Measurements from ENCODE around the gene C1R.

The C1R gene

GRCh38 chr12:7112041-7112440 is 19.8 kb upstream of the C1R start:
- no peak for DNase-seq
- no peaks in the 10 kb centered on the region for H4K20me1 ChIP-seq (ENCODE audit: insufficient read depth, low read length)

GRCh38 chr12:7110661-7111060 is 18.4 kb upstream of the C1R start:
- Histone ChIP-seq H3K4me3 (ENCODE audit: low read length) (no peak overlapping the region), H3F3A (ENCODE audit: insufficient read depth, low read length) (peaks cover 11% of the 10 kb centered on the region; the same call in 1 of the 2 replicates), H2AFZ (ENCODE audit: low read length) (no peak overlapping the region), H3K9ac (ENCODE audit: low read length) (no peak overlapping the region), H3K9me3 (replicated peaks; ENCODE audit: insufficient read depth, low read length) (no peaks in the 10 kb centered on the region), H3K79me2 (ENCODE audit: low read length) (peaks cover 8% of the 10 kb centered on the region; the same call in 1 of the 2 replicates), H3K27ac (ENCODE audit: low read length) (no peak overlapping the region), H3K36me3 (replicated peaks; ENCODE audit: insufficient read depth, low read length) (no peaks in the 10 kb centered on the region), H4K20me1 (ENCODE audit: insufficient read depth, low read length) (no peaks in the 10 kb centered on the region), H3K4me2 (ENCODE audit: low read depth, low read length) (no peak overlapping the region), H3K4me1 (ENCODE audit: low read length) (0 out of 2 replicates have a peak, but pooled peaks cover 15% of the 10 kb centered on the region), H3K27me3 (replicated peaks; ENCODE audit: insufficient read depth, low read length) (no peaks in the 10 kb centered on the region), H3K9me2 (replicated peaks; ENCODE audit: insufficient read depth, low read length) (no peaks in the 10 kb centered on the region)
- DNase-seq, result no peak
- TF ChIP-seq EZH2phosphoT487 (IDR thresholded peaks at IDR 0.05; ENCODE audit: low read length), result no peak
- no peak for TF ChIP-seq EZH2 (optimal IDR thresholded peaks at IDR 0.05; ENCODE audit: low read depth, low read length)
- no peak for TF ChIP-seq CTCF (IDR thresholded peaks at IDR 0.05; ENCODE audit: low read length)

More at GRCh38 chr12:7112041-7112440, 19.8 kb upstream of the C1R start:
- no peaks in the 10 kb centered on the region for H3K27me3 ChIP-seq (replicated peaks; ENCODE audit: insufficient read depth, low read length)
- no peak overlapping the region for H3K4me2 ChIP-seq (ENCODE audit: low read depth, low read length)
- H3K36me3 ChIP-seq (replicated peaks; ENCODE audit: insufficient read depth, low read length), result no peaks in the 10 kb centered on the region
- H3K4me1 ChIP-seq (ENCODE audit: low read length), result 0 out of 2 replicates have a peak, but pooled peaks cover 15% of the 10 kb centered on the region
- no peak for TF ChIP-seq CTCF (IDR thresholded peaks at IDR 0.05; ENCODE audit: low read length)
- TF ChIP-seq EZH2 (optimal IDR thresholded peaks at IDR 0.05; ENCODE audit: low read depth, low read length), result no peak
- no peak for TF ChIP-seq EZH2phosphoT487 (IDR thresholded peaks at IDR 0.05; ENCODE audit: low read length)
- no peak overlapping the region for H2AFZ ChIP-seq (ENCODE audit: low read length)
- no peak overlapping the region for H3K4me3 ChIP-seq (ENCODE audit: low read length)
- peaks cover 11% of the 10 kb centered on the region; the same call in 1 of the 2 replicates for H3F3A ChIP-seq (ENCODE audit: insufficient read depth, low read length)
- no peak overlapping the region for H3K27ac ChIP-seq (ENCODE audit: low read length)
- peaks cover 8% of the 10 kb centered on the region; the same call in 1 of the 2 replicates for H3K79me2 ChIP-seq (ENCODE audit: low read length)
- no peak overlapping the region for H3K9ac ChIP-seq (ENCODE audit: low read length)
- H3K9me3 ChIP-seq (replicated peaks; ENCODE audit: insufficient read depth, low read length), result no peaks in the 10 kb centered on the region
- H3K9me2 ChIP-seq (replicated peaks; ENCODE audit: insufficient read depth, low read length), result no peaks in the 10 kb centered on the region

- Histone ChIP-seq H3K27me3 (replicated peaks; ENCODE audit: insufficient read depth, low read length) (no peaks in the 10 kb centered on the region), H3K27ac (ENCODE audit: low read length) (no peak overlapping the region), H3K4me2 (ENCODE audit: low read depth, low read length) (peak overlapping the region; percentile 77; the same call in 1 of the 2 replicates), H3K36me3 (replicated peaks; ENCODE audit: insufficient read depth, low read length) (no peaks in the 10 kb centered on the region), H3K4me1 (ENCODE audit: low read length) (0 out of 2 replicates have a peak, but pooled peaks cover 15% of the 10 kb centered on the region), H3K4me3 (ENCODE audit: low read length) (peak overlapping the region; percentile 82; the same call in 1 of the 2 replicates), H4K20me1 (ENCODE audit: insufficient read depth, low read length) (no peaks in the 10 kb centered on the region), H2AFZ (ENCODE audit: low read length) (no peak overlapping the region), H3K9me2 (replicated peaks; ENCODE audit: insufficient read depth, low read length) (no peaks in the 10 kb centered on the region), H3K9ac (ENCODE audit: low read length) (no peak overlapping the region), H3K79me2 (ENCODE audit: low read length) (peaks cover 8% of the 10 kb centered on the region; the same call in 1 of the 2 replicates), H3K9me3 (replicated peaks; ENCODE audit: insufficient read depth, low read length) (no peaks in the 10 kb centered on the region), H3F3A (ENCODE audit: insufficient read depth, low read length) (peaks cover 11% of the 10 kb centered on the region; the same call in 1 of the 2 replicates)
- TF ChIP-seq EZH2 (optimal IDR thresholded peaks at IDR 0.05; ENCODE audit: low read depth, low read length) (no peak), EZH2phosphoT487 (IDR thresholded peaks at IDR 0.05; ENCODE audit: low read length) (no peak), CTCF (IDR thresholded peaks at IDR 0.05; ENCODE audit: low read length) (no peak)
- no peak for DNase-seq
Observed at GRCh38 chr12:7109572-7109920, 17.3 kb upstream of the C1R start.

All from MM.1S (cell line).